Fibroblast of peridontal ligament (primary cell): ENCODE data around the gene PKNOX2.
A peak's percentile ranks its signal among the peaks of the same experiment; 100 is the strongest.

Experiments
- DNase-seq: peaks from one replicate; pipeline ENCODE4 v3.0.0-alpha.2; 2010; ENCODE audit errors: extremely low read depth

PKNOX2 gene

DNA sequence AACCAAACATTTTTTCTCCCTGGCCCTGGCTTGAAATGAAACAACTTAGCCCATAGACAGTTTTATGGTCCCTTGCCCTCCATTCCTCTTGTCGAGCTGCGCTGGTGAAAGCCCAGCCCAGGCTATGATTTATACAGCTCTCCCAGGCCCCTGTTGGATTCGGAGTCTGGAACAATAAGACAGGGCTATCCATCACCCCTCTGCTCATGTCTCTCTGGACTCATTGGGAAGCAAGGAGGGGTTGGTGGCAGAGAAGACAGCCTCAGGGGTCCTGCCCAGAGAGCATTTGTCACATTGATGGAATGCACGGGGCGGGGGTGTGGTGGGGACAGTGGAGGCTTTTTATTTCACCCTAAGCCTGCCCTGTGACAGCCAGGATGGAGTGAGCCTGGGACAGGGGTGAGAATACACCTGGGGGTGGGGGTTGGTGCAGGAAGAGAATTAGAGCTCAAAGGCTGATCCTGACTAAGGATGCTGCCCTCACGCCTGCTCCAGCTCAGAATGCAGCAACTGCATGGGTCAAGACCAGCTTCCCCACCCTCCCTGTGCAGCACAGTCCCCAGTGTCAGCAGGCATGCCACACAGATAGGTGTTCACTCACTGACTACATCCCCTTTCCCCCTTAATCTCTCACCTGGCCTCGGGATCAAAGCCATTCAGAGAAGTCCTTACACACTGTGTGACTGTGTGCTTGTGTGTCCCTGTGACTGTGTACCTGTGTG lies 10.0 kb upstream of the PKNOX2 start:
- no peak for DNase-seq

DNA sequence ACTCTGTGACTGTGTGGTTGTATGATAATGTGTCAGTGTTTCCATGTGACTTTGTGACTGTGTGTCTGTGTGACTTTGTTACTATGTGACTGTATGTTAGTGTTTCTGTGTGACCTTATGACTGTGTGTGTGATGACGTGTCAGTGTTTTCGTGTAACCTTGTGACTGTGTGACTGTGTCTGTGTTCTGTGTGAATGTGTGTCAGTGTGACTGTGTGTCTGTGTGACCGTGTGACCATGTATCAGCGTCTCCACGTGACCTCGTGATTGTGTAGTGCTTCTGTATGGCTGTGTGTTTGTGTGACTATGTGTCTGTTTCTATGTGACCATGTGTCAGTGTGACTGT lies 9.5 kb upstream of the PKNOX2 start:
- no peak for DNase-seq

- DNase-seq, result no peak
Observed at GRCh38 chr11:125155767-125156166, 8.8 kb upstream of the PKNOX2 start.

DNA sequence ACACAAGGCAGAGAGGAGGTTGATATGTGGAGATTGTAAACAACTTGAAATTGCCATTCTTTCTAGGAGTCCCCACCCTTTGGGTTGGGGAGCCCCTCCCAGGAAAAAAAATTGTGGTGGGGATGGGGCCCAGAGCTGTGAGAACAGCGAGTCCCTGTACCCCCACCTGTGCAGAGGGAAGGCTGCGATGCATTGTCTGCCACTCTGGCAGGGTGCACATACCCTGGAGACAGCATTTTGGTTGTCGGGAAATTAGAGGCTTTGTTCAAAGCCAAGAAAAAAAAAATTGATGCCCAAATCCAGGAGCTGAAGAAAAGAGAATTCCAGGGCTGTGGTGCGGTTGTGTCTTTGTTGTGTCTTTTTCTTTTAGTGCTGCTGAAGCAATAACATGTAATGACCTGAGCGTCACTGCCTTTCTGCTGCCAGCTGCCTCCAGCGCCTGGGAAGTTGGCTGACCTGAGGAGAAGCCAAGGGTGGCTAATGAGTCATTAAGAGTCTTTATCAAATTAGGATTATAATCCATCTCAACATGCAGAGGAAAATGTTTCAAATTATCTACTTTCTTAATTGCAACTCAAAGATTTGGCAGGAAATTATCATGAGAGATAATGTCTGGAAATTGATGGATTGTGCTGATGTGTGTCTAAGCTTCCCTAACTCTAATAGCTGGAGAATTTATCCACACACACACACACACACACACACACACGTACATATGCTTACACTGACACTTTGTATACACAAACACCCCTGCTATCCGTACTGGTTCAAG lies 8.0 kb upstream of the PKNOX2 start:
- DNase-seq, result no peak

- no peak for DNase-seq
Observed at GRCh38 chr11:125157118-125157733, 7.3 kb upstream of the PKNOX2 start.

GRCh38 chr11:125157953-125158680 lies 6.4 kb upstream of the PKNOX2 start:
- no peak for DNase-seq

DNA sequence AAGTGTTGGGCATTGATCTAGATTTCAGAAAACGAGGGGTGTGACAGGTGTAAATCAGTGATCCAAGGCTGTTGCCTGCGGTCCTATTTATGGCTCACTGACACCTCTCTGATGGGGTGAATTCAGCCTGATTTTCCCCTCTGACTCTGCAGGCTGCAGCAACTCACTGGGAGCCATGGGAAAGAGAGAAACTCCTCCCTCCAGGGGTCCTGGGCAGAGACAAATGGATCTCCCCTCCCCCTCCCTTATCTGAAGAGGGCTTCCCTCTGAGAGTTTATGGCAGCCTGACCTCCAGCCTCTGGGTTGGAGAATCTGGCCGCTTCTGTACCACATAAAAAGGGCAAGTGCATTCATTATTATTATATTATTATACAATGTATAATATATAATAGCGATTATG lies 1.8 kb upstream of the PKNOX2 start:
- DNase-seq, result no peak

- no peak for DNase-seq
Observed at GRCh38 chr11:125163431-125164063, 1.0 kb upstream of the PKNOX2 start.

GRCh38 chr11:125164091-125164421 lies 495 bp upstream of the PKNOX2 start:
- no peak for DNase-seq

DNA sequence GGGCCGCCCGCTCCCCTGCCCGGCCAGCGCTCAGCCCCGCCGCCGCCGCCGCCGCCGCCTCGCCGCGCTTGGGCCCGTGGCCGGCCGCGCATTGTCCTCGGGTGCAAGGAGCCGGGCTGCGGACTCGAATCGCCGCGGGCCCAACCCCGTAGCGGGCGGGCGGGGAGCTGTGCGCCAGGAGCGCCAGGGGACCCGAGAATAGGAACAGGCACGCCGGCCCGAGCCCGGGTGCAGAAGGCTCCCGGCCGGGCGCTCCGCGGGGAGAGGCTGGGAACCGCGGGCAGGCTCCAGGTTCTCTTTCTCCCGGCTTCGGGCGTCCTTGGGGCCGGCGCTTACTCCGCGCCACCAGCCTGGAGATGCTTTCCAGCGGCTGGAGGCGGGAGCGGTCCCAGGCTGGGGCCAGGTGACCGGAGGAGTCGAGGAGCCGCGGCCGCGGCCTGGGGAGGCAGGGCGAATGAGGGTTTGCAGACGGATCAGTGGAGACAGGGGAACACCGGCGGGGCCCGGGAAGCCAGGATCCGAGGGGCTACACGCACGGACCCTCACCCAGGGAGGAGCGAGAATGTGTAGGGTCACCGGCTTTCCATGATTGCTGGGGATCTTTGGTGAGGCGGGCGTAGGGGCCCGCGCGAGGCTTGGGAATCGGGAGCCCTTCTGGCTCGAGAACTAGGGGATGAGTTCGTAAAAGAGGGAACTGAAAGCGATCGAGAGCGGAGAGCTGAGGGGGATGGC lies 726 bp downstream of the PKNOX2 start:
- peak; percentile 20 for DNase-seq

- DNase-seq, result no peak
Observed at GRCh38 chr11:125165843-125166763, 1.6 kb downstream of the PKNOX2 start.

DNA sequence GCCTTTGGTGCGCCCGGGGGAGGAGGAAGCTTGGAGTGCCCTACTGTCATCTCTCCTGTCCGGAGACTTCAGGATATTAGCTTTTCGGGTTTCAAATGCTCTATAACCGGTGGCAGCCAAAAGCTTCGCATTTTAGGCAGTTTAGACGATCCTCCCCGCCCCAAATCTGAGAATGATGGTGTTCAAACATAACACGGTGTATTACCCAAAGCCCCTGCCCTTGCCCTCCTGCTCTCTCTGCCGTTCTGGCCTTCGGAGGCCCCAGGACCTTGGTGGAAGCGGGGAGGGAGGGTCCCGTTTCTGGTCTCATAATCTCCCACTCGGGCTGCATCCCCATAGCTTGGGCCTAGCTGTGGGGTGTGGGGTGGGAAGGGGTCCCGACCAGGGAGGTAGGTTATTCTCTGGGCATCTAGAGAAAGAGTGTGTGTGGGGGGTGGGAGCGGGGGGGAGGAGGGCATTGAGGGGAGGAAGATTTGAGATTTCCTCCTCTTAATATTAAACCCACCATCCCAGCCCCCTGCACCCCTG lies 2.3 kb downstream of the PKNOX2 start:
- no peak for DNase-seq

DNA sequence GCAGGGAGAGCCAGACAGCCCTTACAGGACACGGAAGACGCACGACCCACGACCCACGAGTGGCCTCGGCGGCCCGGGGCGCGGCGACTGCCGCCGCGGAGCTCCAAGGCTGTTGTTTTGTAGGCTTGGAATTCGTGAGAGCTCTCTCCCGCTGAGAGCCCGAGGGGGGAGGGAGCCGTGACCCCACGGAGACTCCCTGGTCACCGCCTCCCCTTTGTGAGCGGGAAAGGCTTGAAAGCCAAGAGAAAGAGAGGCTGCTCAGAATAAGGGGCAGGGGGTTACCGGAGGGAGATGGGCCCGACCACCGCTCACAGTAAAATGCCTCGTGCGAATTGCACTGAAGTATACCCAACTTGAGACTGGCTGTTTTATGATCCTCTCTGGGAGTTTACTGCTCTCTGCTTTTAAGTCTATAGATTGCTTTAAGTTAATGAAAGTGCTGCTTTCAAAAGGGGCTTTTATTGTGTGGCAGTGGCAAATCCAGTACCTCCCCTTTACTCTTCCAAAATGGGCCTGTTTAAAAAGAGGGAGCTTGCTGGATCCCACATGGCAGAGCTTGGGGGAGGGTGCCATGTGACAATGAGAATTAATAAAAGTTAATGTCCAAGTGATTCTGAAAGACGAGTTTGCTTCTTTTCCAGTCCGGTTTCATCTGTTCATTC lies 2.9 kb downstream of the PKNOX2 start:
- DNase-seq, result no peak

GRCh38 chr11:125167954-125168835 lies 3.6 kb downstream of the PKNOX2 start:
- DNase-seq, result peak; percentile 95

DNA sequence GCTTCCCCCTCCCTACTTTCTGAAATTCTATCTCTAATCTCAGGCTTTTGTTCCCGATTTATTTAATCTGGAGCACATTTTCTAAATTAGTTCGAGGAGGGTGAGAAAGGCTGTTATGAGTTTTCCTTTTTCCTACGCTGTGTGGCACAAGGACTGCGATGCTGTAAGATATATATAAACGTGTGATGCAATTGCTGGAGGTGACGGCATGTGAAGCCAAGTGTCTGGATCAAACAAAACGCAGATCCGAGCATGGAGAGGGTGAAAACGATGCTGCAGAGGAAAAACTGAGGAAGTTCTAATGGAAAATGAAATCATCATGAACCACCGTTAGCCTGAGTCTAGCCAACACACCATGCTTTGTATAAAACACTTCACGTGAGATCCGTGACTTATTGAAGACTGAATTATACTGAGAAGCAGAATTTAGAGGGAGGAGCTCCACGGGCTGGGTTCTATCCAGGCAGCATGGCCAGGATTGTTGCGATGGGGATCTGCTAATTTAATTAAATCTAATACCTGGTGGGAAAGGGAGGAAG lies 4.4 kb downstream of the PKNOX2 start:
- DNase-seq, result no peak

DNA sequence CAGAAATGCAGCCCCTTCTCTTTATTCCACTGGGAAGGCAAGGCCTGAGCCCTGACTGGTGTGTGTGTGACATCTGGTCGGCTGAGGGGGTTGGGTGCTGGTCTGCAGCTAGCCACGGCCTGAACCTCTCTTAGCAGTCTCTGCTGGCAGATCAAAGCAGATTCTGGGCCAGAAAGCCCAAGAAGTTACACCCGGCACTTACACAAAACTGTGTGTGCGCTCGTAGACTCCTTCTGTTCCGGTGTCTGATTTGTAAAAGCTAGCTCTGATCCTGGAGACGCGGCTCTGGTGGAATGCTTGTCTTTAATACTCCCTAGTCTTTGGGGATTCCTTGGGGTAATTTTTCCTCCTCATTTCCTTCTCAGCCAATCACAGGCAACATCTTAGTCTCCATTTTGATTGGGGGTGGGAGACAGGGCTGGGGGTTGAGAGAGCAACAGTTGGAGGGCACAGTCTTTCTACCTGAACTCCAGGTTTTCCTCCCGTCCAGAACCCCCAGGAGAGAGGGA lies 5.5 kb downstream of the PKNOX2 start:
- no peak for DNase-seq

GRCh38 chr11:125170510-125171031 lies 6.0 kb downstream of the PKNOX2 start:
- peak; percentile 75 for DNase-seq

- no peak for DNase-seq
Observed at GRCh38 chr11:125171974-125172373, 7.4 kb downstream of the PKNOX2 start.
